ENCODE results near the gene SPDYE1.
A peak's percentile ranks its signal among the peaks of the same experiment; 100 is the strongest.
"Not testable (repeated sequence)": the region's sequence is repeated elsewhere in the genome, so short reads cannot be mapped to it uniquely, and the experiment has no call there.

Gene SPDYE1

DNA sequence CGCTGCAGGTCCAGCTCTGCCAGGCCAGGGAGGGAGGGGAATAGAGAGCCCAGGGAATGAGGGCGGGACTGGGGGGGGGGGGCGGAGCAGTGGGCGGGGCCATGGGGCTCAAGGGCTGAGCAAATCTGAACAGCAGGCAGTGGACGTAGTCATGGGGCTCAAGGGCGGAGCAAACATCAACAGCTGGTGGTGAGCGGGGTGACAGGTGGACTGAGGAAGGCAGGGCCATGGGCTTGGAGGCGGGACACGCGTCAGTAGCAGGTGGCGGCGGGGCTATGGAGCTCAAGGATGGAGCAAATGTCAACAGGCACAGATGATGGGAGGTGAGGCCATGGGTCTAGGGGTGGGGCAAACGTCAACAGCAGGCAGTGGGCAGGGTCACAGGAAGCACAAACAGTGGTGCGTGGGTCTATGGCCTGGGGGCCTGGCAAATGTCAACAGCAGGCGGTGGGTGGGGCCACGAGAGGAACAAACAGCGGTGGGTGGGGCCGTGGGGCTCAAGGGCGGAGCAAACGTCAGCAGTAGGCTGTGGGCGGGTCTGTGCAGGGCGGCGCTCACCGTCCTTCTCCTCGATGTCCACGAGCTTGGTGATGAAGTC, 41.4 kb downstream of the SPDYE1 start (continued):
- peak; percentile 75 for TF ChIP-seq PATZ1 (tag by site-specific recombination; IDR thresholded peaks at IDR 0.05)
- TF ChIP-seq, protein P1, sequence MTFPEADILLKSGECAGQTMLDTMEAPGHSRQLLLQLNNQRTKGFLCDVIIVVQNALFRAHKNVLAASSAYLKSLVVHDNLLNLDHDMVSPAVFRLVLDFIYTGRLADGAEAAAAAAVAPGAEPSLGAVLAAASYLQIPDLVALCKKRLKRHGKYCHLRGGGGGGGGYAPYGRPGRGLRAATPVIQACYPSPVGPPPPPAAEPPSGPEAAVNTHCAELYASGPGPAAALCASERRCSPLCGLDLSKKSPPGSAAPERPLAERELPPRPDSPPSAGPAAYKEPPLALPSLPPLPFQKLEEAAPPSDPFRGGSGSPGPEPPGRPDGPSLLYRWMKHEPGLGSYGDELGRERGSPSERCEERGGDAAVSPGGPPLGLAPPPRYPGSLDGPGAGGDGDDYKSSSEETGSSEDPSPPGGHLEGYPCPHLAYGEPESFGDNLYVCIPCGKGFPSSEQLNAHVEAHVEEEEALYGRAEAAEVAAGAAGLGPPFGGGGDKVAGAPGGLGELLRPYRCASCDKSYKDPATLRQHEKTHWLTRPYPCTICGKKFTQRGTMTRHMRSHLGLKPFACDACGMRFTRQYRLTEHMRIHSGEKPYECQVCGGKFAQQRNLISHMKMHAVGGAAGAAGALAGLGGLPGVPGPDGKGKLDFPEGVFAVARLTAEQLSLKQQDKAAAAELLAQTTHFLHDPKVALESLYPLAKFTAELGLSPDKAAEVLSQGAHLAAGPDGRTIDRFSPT (tag by site-specific recombination; IDR thresholded peaks at IDR 0.05), result peak; percentile 18; the same call in 1 of the 2 replicates
- peak; percentile 75 for TF ChIP-seq KLF16 (tag by site-specific recombination; IDR thresholded peaks at IDR 0.05)
- 0 out of 2 replicates have a peak, but pooled peaks have one; percentile 25 for TF ChIP-seq ZEB2 (tag by site-specific recombination; IDR thresholded peaks at IDR 0.05)
- peak; percentile 93 for TF ChIP-seq EGR2 (tag by site-specific recombination; IDR thresholded peaks at IDR 0.05; ENCODE audit: low read depth)
- 0 out of 2 replicates have a peak, but pooled peaks have one; percentile 12 for TF ChIP-seq ZIC2 (tag by site-specific recombination; IDR thresholded peaks at IDR 0.05)
- TF ChIP-seq ZNF10 (tag by site-specific recombination; IDR thresholded peaks at IDR 0.05), result peak; percentile 57; the same call in 1 of the 2 replicates
- TF ChIP-seq GLIS1 (tag by site-specific recombination; IDR thresholded peaks at IDR 0.05), result peak; percentile 53

DNA sequence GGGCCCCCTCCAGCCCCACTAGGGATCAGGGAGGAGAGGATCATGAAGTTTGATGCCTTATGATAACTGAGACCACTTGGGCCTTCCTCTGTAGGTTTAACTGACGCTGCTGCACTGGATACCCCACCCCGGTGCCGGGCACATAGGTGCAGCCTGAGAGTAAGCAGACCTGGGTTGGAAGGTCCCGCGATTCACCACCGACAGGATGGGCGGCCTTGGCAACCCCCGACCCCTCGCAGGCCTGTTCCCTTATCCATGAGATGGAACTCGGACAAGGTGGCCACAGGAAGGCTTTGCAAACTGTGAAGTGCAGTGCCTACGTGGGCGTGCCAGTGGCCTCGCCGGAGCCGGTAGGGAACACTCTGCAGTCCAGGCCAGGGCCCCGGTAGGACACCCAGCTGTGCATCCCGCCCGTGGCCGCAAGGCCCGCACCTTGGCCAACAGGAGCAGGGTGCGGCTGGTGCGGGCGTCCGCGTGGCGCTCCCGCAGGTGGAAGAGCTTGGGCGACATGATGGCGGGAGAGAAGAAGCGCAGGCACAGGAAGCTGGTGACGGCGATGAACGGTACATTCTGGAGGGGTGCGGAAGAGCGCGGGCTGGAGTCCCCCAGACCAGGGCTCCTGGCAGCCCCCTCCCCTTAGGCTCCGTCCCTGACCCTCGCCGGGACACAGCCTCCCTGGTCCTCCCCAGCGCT, 42.2 kb downstream of the SPDYE1 start:
- H3K4me1 ChIP-seq (ENCODE audit: control insufficient read depth, insufficient read depth, low read length); H3K36me3 ChIP-seq (ENCODE audit: control insufficient read depth in 2 of 2, insufficient read depth in 1 of 2, low read length in 2 of 2); POLR2A ChIA-PET; H3K4me3 ChIP-seq (ENCODE audit: low read depth, low read length); H3K9me3 ChIP-seq (ENCODE audit: control insufficient read depth, insufficient read depth, low read depth, low read length); H3K27ac ChIP-seq (ENCODE audit: extremely low read depth, low read depth, low read length); CTCF ChIA-PET: not testable (repeated sequence)

DNA sequence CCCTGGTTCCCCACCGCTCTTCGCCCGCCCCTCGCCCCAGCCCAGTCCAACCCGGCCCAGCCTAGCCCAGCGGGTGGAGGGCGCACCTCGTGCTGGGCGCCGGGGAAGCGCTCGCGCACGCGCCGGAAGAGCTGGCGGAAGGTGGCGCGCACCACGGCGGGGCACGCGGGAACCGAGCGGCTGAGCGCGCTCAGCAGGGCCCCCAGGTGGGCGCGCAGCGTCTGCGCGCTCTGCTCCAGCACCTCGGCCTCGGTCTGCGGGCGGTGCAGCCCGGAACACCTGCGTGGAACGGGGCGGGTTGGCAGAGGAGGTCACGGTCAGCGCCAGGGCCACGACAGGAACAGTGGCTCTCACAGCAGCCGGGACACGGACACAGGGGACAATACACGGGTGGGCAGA, 42.8 kb downstream of the SPDYE1 start:
- CTCF ChIA-PET; H3K9me3 ChIP-seq (ENCODE audit: control insufficient read depth, insufficient read depth, low read depth, low read length); POLR2A ChIA-PET; H3K27ac ChIP-seq (ENCODE audit: extremely low read depth, low read depth, low read length); H3K4me1 ChIP-seq (ENCODE audit: control insufficient read depth, insufficient read depth, low read length); H3K36me3 ChIP-seq (ENCODE audit: control insufficient read depth in 2 of 2, insufficient read depth in 1 of 2, low read length in 2 of 2): not testable (repeated sequence)
- peak overlapping the region; percentile 18; the same call in 1 of the 2 replicates for H3K4me3 ChIP-seq (ENCODE audit: low read depth, low read length)

- ChIA-PET POLR2A (no interaction called here), CTCF (interaction anchor here (0.5 kb wide), 1 partner anchor 73 kb away, joined by 3 read pairs; no protein-coding TSS in a partner anchor)
These were observed 44.5 kb downstream of the SPDYE1 start for GRCh38 chr7:44042221-44042620.

GRCh38 chr7:44043902-44044301, 46.2 kb downstream of the SPDYE1 start:
- Histone ChIP-seq H3K36me3 (ENCODE audit: control insufficient read depth in 2 of 2, insufficient read depth in 1 of 2, low read length in 2 of 2) (peaks cover 7 to 18% of the 10 kb centered on the region in 2 experiments; a peak in 2 of 3 replicates), H3K27ac (ENCODE audit: extremely low read depth, low read depth, low read length) (peak overlapping the region; percentile 63; the same call in 1 of the 2 replicates), H3K4me1 (ENCODE audit: control insufficient read depth, insufficient read depth, low read length) (peaks cover 6% of the 10 kb centered on the region; the same call in 1 of the 2 replicates), H3K4me3 (ENCODE audit: low read depth, low read length) (peak overlapping the region; percentile 96), H3K9me3 (ENCODE audit: control insufficient read depth, insufficient read depth, low read depth, low read length) (no peaks in the 10 kb centered on the region)
- ChIA-PET POLR2A (interaction anchor here (1.0 to 1.9 kb wide), 5 partner anchors 18 to 174 kb away, joined by 3 to 16 read pairs (median 6); partner anchors contain the start of gene PGAM2), CTCF (interaction anchor here (0.7 kb wide), 1 partner anchor 521 kb away, joined by 4 read pairs; no protein-coding TSS in a partner anchor)
- TF ChIP-seq ZBTB44 (tag by site-specific recombination; IDR thresholded peaks at IDR 0.05) (no peak), ZNF37A (tag by site-specific recombination; IDR thresholded peaks at IDR 0.05) (no peak), PRDM1 (tag by site-specific recombination; IDR thresholded peaks at IDR 0.05) (peak; percentile 92), ZNF529 (tag by site-specific recombination; IDR thresholded peaks at IDR 0.05; ENCODE audit: insufficient replicate concordance) (no peak)
- TF ChIP-seq, protein P1 (tag by site-specific recombination; IDR thresholded peaks at IDR 0.05), result no peak

More at GRCh38 chr7:44042221-44042620, 44.5 kb downstream of the SPDYE1 start:
- H3K9me3 ChIP-seq (ENCODE audit: control insufficient read depth, insufficient read depth, low read depth, low read length), result no peaks in the 10 kb centered on the region
- peaks cover 7 to 14% of the 10 kb centered on the region in 2 experiments; a peak in 2 of 3 replicates for H3K36me3 ChIP-seq (ENCODE audit: control insufficient read depth in 2 of 2, insufficient read depth in 1 of 2, low read length in 2 of 2)
- no peak overlapping the region for H3K4me3 ChIP-seq (ENCODE audit: low read depth, low read length)
- no peak for TF ChIP-seq ZNF629 (tag by site-specific recombination; IDR thresholded peaks at IDR 0.05)
- peaks cover 6% of the 10 kb centered on the region; the same call in 1 of the 2 replicates for H3K4me1 ChIP-seq (ENCODE audit: control insufficient read depth, insufficient read depth, low read length)
- no peak overlapping the region for H3K27ac ChIP-seq (ENCODE audit: extremely low read depth, low read depth, low read length)
